ENCODE measurements around the gene CHERP.
"Not testable (repeated sequence)": the region's sequence is repeated elsewhere in the genome, so short reads cannot be mapped to it uniquely, and the experiment has no call there.

Gene CHERP

DNA sequence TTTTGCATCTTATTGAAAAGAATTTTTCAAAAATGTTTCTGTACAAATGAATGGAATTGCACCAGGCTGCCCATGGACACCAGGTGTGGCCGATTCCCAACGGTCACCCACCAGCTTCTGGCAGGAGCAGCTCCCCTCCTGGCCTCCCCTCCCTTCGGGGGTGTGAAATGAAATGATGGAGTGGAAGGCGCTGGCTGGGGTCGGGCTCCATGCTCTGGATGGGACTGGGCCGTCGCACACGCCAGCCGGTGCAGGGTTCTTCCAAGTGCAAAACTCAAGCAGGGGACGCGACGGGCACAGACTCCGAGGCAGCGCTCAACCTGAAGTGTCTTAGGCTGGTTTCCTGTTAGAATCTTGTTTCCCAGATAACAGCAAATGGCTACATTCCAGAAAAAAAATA, 24.2 kb downstream of the CHERP start:
- no peak for DNase-seq

DNA sequence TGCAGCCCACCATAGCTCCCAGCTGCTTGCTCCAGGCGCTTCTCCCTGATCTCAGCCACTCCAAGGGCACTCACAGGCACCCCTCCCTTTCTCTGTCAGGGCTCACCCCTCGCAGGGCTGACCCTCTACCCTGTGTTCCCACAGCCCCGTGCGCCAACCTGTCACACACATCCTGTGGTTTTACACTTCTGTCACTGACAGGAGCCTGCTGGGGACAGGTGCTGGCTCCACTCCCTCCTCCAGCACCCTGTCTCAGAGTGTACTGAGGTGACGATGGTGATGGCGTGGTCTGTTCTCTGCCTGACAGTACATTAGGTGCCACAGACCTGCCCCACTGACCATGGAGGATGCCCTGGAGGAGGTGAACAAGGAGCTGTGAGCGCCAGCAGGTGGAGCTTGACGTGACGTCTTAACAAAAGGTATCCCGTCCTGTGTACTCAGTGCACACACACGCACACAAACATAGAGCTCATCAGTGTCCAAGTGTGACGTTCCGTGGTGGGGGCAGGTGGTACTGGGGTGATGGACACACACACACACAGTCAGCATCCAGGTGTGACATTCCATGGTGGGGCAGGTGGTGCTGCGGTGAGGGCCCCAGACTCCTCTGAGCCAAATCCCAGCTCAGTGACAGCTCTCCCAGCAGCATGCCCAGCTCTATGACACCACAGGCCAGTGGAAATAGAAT, 25.2 kb downstream of the CHERP start:
- DNase-seq = no peak

DNA sequence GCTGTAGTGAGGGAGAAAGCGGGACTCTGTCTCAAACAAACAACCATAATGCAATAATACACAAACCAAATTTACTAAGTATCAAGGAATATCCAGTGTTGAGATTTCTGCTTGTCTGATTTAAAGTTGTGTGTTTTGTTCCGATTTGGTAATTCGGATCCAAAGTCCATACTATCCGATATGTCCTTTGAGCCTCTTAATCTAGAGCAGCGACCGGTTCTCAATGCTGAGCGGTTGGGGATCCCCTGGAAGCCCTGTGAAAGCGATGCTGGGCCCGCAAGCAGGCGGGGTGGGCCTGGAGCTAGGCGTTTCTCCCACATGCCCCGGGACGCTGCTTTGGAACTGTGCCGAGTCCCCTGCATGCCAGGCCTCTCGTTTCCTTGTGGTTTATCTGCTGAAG, 25.9 kb downstream of the CHERP start:
- DNase-seq = no peak

DNA sequence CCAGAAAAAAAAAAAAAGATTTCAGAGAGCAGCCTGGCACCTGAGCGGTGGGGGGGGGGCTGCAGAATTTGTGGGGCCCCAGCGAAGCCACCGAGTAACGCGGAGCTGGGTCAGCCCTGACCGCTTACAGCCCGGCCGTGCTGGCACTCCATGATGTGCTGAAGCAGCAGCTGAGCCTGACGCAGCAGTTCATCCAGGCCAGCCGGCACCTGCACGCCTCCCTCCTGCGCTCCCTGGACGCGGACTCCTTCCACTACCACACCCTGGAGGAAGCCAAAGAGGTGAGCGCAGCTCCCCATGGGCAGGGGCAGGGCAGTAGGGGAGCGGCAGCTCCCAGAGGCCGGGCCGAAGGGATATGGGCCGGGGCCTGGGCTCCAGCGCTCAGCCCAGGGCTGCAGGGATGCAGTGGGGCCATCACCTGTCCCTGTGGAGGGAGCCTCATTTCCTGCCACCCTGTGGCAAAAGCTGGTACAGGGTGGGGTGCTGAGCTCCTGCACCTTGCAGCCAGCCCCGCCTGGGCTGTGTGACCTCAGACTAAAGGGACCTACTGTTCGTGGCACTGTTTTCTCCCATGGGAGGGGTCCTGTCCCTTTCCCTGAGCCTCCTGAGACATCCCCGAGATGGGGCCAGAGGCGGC, 27.7 kb downstream of the CHERP start:
- no peak for DNase-seq

DNA sequence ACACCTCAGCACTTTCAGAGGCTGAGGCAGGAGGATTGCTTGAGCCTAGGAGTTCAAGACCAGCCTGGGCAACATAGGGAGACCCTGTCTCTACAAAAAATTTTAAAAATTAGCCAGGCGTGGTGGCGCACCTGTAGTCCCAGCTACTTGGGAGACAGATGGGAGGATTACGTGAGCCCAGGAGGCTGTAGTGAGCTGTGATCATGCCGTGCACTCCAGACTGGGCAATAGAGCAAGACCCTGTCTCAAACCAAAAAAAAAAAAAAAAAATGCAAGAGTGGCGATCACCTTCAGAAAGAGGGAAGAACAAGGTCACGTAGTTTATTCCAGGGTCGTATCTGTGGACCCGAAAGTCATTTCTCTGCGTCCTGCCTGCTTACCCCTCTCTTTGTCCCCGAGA, 29.6 kb downstream of the CHERP start:
- DNase-seq = not testable (repeated sequence)

DNA sequence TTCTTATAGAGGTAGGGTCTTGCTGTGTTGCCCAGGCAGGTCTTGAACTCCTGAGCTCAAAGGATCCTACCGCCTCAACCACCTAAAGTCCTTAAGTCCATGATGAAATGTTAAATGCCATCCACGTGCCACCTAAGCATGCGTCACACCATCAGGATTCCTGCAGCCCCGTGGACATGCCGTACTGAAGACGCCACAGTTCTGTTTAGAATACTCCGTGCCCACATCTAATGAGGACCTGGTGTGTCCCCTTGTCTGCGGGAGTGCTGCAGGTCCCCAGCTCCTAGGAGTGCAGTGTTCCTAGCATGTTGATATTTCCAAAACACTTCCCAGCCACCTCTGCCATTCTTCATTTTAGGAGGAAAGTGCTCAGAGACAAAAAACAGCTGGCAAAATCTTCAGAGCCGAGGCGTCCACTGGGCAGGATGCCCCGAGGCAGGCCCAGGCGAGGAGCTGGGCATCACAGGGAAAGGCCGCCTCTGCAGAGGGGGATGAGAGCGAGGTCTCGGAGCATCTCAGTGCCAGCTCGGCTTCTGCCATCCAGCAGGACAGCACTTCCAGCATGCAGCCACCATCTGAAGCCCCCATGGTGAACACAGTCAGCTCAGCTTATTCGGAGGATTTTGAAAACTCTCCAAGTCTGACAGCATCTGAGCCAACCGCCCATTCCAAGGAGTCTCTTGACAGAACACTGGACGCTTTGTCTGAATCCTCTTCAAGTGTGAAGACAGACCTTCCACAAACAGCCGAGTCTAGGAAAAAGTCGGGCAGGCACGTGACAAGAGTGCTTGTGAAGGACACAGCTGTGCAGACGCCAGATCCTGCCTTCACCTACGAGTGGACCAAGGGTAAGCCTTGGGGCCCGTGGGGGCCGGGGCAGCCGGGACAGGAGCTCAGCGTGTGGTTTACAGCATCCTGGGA, 32.8 kb downstream of the CHERP start:
- DNase-seq = no peak

DNA sequence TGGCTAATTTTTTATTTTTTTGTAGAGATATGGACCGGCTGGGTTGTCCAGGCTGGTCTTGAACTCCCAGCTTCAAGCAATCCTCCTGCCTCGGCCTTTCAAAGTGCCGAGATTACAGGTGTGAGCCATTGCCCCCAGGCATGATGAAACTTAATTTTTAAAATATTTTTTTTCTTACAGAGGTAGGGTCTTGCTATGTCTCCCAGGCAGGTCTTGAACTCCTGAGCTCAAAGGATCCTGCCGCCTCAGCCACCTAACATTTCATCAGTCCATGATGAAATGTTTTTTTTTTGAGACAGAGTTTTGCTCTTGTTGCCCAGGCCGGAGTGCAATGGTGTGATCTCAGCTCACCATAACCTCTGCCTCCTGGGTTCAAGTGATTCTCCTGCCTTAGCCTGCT, 33.7 kb downstream of the CHERP start:
- DNase-seq = no peak

DNA sequence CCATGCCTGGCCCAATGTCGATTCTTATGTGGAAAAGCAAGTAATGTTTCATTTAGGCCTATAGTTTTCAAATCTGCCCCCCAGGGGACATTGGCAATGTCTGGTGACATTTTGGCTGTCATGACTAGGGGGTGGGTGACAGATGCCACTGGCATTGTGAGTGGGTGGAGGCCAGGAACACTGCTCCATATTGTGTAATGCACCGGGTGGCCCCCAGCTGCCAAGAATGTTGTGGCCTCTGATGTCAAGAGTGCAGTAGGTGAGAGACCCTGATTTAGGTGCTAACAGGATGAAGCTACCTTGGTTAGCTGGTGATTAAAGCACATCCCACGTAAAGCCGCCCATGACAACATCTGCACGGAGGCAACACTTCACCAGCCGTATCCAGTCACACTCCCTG, 35.3 kb downstream of the CHERP start:
- DNase-seq = no peak

DNA sequence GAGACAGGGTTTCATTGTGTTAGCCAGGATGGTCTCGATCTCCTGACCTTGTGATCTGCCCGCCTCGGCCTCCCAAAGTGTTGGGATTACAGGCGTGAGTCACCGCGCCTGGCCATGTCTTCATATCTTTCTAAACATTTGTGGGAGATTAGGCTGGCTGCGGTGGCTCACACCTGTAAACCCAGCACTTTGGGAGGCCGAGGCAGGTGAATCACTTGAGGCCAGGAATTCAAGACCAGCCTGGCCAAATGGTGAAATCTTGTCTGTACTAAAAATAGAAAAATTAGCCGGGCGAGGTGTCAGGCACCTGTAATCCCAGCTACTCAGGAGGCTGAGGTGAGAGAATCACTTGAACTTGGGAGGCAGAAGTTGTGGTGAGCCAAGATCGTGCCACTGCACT, 36.1 kb downstream of the CHERP start:
- DNase-seq = not testable (repeated sequence)

DNA sequence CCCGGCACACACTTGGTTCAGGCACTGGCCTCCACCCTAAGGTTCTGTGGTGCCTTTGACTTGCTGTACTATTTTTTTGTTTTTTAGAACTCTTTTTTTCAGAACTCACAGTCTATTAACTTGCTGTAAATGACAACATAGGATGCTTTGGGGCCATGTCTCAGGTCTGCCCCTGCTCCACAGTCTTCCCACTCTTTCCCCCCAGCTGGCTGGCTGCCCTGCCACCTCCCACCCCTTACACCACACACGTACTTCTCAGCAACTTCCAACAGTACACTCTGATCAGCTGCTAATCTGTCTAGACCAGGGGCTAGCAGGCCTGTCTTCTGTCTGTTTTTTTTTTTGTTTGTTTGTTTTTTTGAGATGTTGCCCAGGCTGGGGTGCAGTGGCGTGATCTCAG, 38.0 kb downstream of the CHERP start:
- DNase-seq = no peak

DNA sequence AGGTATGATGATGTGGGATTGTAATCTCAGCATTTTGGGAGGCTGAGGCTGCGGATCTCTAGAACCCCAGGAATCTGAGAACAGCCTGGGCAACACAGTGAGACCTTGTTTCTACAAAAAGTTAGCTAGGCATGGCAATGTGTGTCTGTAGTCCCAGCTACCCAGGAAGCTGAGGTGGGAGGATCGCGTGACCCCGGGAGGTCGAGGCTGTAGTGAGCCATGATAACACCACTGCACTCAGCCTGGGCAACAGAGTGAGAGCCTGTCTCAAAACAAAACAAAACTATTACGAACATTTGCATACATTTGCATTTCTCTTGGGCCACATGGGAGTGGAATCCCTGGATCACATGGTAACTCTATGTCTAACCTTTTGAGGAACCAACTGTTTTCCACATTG, 44.4 kb downstream of the CHERP start:
- no peak for DNase-seq

DNA sequence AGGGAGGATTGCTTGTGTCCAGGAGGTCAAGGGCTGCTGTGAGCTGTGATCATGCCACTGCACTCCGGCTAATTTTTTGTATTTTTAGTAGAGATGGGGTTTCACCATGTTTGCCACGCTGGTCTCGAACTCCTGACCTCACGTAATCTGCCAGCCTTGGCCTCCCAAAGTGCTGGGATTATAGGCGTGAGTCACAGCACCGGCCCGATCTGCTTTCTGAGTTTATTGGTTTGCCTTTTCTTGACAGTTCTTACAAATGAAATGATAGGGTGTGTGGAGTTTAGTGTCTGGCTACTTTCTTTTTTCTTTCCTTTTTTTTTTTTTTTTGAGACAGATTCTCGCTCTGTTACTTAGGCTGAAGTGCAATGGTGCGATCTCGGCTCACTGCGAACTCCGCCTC, 45.2 kb downstream of the CHERP start:
- no peak for DNase-seq

DNA sequence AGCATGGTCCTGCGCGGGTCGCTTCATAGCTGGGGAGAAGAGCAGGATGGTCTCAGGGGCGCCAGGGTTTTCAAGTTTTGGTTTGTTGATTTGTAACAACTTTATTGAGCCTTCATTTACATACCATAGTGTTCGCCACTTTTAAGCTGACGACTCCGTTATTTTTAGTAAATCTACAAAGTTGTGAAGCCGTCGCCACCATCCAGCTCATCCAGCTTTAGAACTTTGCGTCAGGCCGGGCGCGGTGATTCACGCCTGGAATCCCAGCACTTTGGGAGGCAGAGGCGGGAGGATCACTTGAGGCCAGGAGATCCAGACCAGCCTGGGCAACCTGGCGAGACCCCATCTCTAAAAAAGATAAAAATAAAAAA, 45.6 kb downstream of the CHERP start:
- peak; percentile 10 to 31 (median 14) for DNase-seq

DNA sequence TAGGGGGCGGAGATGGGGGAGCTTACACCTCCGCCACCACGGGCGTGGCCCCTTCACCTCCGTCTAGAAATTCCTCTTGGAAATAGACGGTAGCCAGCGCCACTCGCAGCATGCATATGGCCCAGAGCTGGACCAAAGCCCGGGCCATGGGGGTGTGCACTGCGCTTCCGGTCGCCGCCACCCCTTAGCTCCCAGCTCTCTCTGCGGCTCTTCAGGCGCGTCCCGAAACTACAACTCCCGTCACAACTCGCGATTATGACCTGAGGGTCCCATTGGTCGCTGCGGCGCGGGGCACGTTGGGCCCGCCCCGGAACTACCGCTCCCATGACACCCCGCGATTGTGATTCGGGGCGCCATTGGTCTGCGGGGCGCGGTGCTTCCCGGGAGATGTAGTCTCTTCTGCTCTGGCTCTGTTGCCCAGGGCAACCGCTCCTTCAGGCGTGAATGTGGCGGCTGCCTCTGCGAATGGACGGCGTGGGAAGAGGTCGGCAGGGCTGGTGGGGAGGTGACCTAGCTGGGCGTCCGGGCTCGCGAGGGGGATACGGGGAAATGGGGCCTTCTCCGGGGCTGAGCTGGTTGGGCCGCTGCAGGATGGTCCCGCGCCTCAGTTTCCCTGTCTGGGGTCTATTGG, 46.1 kb downstream of the CHERP start, which contains the start of the genes C19orf44 and CALR3:
Gene C19orf44 (plus strand): TSS at position 413 of the 631 bp plus-strand sequence. CDS start 4,399 bp downstream, outside the sequence.
Gene CALR3 (minus strand): TSS at position 186 of the 631 bp plus-strand sequence. CDS start 38 bp downstream, at position 148.
- DNase-seq = peak; percentile 99

DNA sequence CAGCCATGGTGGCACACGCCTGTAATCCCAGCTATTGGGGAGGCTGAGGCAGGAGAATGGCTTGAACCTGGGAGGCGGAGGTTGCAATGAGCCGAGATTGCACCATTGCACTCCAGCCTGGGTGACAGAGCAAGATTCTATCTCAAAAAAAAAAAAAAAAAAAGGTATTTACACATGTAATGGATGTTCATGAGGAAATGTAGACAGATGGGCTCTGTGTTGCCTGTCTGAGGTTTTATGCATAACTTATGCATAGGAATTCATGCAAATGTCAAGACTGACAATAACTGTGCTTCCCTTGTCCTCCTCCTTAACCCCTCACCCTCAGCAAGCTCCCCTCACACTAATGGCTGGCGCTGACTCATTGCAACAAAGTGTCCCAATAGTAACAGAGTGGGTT, 55.8 kb downstream of the CHERP start:
- not testable (repeated sequence) for DNase-seq

DNA sequence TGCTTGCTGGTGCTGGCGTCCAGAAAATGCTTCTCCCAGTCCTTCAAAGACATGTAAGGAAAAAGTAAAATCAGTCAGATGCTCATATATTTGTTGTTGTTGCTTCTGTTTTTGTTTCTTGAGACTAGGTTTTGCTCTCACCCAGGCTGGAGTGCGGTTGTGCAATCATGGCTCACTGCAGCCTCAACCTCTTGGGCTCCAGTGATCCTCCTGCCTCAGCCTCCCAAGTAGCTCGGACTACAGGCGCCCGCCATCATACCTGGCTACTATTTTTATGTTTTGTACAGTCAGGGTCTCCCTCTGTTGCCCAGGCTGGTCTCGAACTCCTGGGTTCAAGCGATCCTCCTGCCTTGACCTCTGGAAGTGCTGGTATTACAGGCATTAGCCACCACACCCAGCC, 59.5 kb downstream of the CHERP start:
- DNase-seq = no peak

DNA sequence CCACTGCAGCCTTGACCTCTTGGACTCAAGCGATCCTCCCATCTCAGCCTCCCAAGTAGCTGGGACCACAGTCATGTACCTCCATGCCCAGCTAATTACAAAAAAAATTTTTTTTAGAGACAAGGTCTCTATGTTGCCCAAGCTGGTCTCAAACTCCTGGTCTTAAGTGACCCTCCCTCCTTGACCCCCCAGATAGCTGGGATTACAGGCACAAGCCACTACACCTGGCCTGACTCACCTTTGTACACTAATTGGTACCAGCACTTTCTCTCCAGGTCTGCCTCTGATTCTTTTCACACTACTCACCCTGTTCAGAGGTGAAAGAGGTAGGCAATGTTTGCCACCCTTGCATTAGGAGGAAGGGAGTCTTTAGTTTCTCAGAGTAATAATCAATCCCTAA, 64.9 kb downstream of the CHERP start:
- no peak for DNase-seq

DNA sequence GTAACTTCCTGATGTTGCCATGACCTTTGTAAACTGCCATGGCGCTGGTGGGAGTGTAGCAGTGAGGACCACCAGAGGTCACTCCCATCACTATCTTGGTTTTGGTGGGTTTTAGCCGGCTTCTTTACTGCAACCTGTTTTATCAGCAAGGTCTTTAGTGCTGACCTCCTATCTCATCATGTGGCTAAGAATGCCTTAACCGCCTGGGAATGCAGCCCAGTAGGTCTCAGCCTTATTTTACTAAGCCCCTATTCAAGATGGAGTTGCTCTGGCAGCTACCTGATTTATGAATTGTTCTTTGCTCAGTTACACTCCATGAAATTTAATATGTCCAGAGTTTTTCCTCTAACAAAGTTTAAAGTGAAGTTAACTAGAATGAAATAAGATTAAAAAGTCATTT, 65.8 kb downstream of the CHERP start:
- DNase-seq = no peak

DNA sequence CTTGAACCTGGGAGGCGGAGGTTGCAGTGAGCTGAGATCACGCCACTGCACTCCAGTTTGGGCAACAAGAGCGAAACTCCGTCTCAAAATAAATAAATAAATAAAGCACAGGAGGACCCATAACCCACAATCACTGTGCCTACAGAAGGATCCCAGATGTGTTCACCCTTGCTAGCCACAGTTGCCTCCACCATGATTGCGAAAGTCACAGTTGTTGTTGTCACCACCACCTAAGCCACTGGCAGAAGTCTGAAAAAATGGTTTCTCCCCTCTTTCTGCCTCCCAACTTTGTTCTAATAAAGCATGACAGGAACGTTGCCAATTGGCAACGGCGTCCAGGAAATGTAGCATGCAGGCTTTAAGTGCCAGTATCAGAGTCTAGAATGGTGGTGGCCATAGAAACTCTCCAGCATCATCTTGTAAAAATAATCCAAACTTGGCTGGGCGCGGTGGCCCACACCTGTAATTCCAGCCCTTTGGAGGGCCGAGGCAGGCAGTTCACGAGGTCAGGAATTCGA, 68.3 kb downstream of the CHERP start:
- DNase-seq = no peak

DNA sequence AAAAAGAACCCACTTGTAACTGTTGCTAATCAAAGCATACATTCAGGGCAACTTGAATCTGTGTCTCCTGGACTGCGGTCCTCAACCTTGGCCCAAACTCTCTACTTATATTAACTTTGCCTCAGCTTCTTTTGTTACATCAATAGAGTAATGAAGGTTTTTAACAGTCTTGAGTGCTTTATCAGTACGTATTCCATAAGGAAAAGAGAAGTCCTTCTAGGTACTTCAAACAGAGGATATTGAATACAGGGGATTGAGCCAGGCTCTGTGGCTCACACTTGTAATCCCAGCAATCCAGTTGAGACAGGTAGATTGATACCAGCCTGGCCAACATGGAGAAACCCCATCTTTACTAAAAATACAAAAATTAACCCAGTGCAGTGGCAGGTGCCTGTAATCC, 69.2 kb downstream of the CHERP start:
- no peak for DNase-seq

DNA sequence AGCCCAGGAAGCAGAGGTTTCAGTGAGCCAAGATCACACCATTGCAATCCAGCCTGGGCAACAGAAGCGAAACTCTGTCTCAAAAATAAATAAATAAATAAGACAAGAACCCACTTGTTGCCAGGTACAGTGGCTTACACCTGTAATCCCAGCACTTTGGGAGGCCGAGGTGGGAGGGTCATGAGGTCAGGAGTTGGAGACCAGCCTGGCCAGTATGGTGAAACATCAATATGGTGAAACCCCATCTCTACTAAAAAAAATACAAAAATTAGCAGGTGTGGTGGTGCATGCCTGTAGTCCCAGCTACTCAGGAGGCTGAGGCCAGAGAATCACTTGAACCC, 69.7 kb downstream of the CHERP start:
- not testable (repeated sequence) for DNase-seq

DNA sequence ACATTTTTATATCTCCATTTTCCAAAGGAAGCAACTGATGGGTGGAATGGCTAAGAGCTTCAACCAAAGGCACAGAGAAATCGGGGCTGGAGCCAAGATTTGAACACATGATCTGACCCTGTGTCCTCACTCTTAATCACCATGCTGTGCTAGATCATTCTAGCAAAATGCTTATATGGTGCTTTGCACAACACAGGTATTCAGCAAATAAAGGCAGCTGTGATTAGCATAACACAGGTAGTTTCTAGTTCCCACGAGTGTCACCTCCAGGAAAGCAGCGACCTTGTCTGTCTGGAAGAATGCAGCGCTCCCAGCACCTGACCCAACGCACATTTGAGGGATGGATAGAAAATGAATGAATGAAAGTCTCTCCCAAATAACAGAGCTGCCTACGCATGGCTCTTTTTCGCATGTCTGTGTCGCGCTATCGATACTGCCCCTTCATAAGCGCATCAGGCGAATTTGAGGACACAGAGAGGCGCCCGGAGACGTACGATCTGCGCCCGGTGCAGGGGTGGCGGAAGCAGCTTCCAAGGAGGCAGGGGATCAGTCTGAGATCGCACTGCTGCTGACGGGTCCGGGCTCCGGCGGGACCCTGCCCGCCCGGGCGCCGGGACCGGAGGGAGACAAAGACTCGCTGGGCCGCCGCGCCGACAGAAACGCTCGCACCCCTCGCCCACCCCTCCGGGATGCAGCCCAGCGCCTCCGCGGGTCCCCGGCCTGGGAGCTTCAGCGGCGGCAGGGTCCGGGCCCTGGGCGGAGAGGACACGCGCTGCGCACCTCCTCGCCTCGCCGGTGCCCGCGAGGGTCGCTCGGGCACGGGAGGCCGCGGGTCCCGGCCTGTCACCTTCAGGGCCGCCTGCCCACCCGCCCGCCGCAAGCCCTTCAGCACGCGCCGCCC, 71.1 kb downstream of the CHERP start:
- DNase-seq = peak; percentile 32 to 53 (median 49)

Data from suppressor macrophage treated with lipopolysaccharide for 1 hour (primary cell).